GM19397 (cell line): Measurements from ENCODE around the gene KLHDC7B.

Experiments
- ATAC-seq: cut with Tn5 transposase; IDR thresholded peaks from one replicate; pipeline ENCODE4 v1.9.1; 2021; ENCODE audit warnings: mild to moderate bottlenecking, moderate library complexity; ENCODE audit not compliant: unreplicated experiment

Gene KLHDC7B

DNA sequence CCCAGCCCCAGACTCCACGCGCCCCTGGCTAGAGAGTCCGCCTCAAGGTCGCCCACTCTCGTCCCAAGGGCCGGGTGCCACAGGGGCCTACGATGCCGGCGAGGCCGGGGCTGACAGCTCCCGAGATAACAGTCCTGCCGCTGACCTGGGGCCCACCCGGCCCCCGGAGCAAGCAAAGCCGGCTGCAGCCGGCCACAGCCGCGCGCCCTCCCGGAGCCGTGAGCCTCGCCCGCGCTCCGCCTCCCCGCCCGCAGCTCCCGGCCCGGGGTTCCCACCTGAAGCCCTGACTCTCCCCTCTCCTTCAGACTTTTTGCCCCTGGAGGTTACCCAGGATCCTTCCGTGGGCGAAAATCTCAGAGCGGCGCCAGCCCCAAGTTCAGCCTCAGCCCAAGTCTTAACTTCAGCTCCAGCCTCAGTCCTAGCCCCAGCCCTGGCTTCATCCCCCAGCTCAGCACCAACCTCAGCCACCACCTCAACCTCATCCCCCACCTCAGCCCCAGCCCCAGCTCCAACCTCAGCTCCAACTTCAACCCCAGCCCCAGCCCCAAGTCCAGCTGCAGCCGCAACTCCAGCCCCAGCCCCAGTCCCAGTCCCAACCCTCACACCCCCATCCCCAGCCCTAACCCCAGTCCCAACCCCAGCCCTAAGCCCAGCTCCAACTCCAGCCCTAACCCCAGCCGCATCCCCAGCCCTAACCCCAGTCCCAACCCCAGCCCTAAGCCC, 1.7 kb downstream of the KLHDC7B start:
- ATAC-seq: no peak

DNA sequence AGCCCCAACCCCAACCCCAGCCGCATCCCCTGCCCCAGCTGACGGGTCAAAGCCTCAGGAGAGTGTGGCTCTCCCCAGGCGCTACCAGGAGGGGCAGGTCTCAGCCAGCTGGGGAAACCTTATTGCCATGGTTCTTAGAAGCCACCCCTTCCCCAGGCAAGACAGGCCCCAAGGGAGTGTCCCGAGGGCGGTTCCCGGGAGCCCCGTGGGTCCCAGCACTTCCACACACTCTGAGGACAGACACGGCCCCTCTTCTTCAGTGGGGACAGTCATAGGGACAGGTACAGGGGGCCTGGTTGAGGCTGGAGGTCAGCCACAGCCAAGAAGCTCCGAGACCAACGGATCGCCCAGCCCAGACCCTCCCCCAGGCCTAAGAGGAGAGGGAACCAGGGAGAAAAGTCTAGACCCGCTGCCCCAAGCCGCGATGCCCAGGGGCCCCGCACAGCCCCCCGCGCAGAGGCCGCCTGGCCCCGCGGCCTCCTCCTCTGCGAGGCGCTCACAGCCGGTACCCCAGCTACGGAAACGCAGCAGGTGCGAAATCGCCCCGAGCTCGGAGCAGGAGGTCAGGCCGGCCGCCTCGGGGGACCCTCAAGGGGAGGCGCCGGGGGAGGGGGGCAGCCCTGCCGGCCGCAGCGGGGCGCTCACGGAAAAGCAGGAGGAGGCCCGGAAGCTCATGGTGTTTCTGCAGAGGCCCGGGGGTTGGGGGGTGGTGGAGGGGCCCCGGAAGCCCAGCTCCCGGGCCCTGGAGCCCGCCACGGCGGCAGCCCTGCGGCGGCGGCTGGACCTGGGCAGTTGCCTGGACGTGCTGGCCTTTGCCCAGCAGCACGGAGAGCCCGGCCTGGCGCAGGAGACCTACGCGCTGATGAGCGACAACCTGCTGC, 2.6 kb downstream of the KLHDC7B start:
- ATAC-seq: no peak

DNA sequence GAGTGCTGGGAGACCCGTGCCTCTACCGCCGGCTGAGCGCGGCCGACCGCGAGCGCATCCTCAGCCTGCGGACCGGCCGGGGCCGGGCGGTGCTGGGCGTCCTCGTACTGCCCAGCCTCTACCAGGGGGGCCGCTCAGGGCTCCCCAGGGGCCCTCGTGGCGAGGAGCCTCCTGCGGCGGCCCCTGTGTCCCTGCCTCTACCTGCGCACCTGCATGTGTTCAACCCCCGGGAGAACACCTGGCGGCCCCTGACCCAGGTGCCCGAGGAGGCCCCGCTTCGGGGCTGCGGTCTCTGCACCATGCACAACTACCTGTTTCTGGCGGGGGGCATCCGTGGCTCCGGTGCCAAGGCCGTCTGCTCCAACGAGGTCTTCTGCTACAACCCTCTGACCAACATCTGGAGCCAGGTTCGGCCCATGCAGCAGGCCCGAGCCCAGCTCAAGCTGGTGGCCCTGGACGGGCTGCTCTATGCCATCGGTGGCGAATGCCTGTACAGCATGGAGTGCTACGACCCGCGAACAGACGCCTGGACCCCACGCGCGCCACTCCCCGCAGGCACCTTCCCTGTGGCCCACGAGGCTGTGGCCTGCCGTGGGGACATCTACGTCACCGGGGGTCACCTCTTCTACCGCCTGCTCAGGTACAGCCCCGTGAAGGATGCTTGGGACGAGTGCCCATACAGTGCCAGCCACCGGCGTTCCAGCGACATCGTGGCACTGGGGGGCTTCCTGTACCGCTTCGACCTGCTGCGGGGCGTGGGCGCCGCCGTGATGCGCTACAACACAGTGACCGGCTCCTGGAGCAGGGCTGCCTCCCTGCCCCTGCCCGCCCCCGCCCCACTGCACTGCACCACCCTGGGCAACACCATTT, 3.5 kb downstream of the KLHDC7B start:
- ATAC-seq: no peak

DNA sequence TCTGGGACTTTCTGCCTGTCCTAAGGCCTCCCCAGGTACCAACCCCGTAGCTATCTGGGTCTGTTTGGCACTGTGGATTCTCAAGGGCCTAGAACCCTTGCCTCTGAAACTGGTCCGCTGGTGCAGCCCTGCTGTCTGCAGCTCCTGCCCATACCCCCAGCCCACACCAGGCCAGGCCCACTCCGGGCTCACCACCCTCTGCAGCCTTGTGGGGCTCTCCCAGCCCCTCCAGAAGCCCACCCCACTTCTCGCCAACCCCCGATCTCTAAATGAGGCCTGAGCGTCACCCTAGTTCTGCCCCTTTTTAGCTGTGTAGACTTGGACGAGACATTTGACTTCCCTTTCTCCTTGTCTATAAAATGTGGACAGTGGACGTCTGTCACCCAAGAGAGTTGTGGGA, 4.7 kb downstream of the KLHDC7B start:
- ATAC-seq: no peak

DNA sequence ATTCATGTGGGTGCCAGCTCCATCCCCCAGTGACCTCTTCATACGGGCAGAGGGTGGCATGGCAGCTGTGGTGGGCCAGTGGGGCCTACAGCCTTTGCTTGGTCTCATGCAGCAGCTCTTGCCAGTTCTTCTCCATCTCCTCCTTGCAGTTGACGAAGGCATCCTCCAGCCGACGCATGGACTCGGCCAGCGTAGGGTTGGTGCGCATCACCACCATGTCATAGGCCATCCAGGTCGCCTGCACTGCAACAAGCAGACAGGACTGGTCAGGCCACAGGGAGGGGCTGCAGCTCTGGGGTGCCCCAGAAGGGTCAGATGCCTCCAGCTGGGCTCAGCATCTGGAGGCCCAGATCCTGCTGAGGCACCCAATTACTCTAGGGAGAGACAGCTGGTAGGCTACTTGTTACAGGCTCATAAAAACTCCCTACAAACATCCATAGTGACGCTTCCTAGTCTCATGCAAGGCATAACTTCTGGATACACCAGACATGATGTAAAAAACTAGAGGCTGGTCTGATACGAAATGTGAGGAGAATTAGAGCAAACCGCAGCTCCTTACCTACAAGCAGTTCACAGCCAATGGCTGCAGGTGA, 5.6 kb downstream of the KLHDC7B start:
- ATAC-seq: no peak

DNA sequence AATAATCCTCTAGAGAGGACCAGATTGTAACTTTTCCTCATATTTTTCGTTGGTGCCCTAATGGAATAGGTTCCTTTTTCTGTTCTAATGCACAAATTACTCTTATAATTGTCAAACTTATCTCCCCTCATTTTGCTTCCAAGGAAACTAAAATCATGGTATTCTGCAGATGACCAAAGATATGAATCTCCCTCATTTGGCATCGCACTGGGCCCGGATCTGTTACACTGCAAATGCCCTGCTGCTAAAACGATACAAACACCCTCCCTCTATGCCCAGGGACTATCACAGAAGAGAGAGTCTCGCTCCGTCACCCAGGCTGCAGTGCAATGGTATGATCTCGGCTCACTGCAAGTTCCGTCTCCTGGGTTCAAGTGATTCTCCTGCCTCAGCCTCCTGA, 7.6 kb downstream of the KLHDC7B start:
- no peak for ATAC-seq

DNA sequence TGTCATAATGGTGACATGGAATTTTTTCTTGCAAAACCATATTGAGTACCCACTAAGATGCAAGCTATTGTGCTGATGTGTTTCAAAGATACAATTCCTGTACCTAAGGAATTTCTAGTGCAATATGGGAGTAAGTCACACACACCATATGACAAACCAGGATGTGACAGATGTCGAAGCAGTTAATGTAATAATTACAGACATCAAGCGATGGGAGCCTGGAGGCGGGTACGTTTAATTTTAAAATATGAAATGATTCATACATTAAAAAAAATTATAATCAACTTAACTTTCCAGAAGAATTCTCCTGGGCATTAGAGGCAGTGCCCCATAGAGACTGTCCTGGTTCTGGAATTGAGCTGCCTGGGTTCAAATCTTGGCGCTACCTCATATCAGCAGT, 11.0 kb downstream of the KLHDC7B start:
- ATAC-seq: no peak

DNA sequence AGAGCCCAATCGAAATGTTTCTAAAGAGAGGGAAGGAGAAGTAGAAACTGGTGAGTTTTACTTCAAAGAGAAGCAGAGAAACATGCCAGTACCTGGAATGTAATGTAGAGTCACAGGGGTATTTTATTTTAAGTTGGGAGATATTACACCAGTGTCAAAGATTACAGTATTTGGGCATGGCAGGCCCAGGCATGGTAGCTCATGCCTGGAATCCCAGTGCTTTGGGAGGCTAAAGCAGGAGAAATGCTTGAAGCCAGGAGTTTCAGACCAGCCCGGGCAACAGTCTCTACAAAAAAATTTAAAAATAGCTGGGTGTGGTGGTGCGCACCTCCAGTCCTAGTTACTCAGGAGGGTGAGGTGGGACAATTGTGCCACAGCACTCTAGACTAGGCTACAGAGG, 14.3 kb downstream of the KLHDC7B start:
- ATAC-seq: no peak

DNA sequence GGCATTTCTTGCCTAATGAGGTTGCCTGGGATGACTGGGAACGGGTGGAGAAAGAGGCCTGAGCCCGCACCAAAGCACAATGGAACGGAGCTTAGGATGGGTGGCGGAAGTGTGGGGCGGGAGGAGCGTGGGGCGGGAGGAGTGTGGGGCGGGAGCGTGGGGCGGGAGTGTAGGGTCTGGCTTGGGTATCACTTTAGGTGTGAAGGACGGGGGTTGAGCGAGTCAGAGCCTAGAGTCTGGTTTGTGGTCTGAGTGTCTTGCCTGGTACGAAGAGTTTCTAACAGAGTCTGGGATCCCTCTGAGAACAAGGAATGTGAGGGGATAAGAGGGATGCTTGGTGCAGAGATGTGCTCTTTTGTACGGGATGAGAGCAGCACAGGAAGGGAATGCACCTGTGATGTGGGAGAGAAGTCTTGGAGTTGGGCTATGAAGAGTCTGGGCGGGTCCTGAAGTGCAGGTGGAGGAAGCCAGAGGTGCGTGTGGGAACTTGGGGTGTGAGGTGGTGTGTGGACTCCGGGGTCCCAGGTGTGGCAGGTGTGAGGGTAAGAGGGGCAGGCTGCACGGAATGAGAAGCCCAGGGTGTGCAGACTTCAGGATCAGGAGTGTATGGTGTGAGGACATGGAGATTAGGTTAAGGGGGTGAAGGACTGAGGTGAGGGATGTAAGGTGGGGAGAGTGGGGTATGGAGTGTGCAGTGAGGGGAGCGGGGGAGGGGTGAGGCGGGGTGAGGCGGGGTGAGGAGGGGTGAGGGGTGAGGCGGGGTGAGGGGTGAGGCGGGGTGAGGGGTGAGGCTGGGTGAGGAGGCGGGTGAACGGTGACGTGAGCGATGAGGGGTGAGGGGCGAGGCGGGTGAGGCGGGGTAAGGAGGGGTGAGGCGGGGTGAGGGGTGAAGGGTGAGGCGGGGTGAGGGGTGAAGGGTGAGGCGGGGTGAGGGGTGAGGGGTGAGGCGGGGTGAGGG, 16.0 kb downstream of the KLHDC7B start:
- no peak for ATAC-seq

DNA sequence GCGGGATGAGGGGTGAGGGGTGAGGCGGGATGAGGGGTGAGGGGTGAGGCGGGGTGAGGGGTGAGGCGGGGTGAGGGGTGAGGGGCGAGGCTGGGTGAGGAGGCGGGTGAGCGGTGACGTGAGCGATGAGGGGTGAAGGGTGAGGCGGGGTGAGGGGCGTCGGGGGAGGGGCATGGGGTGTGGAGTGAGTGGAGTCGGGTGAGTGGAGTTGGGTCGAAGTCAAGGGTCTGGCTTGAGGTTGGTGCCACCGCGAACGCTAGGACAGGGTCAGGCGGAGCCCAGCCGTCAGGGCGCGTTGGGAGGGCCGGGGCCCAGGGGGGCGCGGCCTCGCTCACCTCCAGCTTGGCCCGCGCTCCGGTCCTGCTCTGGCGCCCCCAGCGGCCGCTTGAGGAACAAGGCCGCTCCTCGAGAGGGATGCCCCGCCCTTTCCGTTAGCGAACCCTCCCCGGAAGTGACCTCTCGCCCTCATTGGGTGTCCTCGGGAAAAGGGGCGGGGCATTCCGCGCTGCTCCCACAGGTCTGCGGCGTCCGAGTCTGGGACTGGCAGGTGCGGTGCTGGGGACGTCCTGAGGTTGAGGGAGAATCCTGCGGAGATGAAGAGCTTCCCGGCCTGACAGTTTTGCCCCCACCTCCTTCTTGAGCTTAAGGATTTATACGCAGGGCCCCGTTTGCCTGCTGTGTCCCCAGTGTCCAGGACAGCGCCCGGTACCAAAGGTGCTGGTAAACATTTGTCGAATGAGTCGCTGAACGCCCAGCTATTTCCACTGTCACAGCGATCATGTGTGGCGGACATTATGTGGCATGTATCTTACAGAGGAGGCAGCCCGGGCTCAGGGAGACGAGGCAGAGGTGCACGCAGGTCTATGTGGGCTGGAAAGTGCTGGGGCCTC, 17.1 kb downstream of the KLHDC7B start, which contains the start of gene SYCE3:
Gene SYCE3 (minus strand): TSS at position 397 of the 890 bp plus-strand sequence. CDS start 6,514 bp downstream, outside the sequence.
- ATAC-seq: peak; percentile 90

DNA sequence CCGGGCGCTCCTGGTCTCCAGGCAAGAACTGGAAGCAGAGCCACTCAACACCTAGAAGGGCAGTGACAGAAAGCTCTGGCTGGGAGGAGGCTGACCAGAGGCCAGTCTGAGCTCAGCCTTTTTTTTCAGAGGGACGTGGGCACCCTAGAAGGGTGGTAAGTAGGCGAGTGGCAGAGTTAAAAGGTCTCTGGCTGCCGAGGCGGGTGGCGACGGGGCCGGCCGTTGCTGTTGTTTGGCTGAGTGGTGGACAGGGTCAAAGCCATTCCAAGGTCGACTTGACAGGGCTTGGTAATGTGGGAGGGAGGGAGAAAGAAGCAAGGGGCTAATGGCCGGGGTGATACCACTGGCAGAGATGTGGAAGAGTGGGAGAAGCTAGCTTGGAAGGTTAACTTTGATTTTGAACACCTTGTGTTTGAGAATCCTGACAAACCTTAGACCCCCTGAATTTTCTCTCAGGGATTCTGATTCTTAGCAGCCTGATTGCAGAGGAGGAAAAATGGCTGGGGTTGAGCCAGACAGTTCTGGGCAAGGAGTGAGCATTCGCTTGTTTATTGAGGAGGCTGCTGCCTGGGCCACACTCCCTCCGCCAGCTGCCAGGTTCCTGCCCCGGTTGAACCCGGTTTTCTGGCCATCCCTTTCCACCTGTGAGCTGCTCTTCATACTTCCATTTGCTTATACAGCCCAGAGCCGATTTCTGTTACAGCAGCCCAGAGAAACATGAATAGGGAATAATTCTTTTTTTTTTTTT, 17.9 kb downstream of the KLHDC7B start:
- no peak for ATAC-seq

DNA sequence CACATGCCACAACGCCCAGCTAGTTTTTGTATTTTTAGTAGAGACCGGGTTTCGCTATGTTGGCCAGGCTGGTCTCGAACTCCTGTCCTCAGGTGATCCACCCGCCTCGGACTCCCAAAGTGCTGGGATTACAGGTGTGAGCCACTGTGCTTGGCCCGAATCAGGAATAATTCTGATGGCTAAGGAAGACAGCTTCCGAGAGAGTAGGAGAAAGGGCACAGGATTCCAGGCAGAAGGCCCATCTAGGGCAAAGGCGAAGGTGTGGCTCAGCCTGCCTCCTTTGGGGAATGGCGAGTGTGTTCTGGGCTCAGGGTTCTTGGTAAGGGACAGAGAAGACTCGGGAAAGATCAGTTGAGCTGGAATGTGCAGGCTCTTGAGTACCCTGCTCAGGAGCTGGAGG, 18.6 kb downstream of the KLHDC7B start:
- no peak for ATAC-seq

DNA sequence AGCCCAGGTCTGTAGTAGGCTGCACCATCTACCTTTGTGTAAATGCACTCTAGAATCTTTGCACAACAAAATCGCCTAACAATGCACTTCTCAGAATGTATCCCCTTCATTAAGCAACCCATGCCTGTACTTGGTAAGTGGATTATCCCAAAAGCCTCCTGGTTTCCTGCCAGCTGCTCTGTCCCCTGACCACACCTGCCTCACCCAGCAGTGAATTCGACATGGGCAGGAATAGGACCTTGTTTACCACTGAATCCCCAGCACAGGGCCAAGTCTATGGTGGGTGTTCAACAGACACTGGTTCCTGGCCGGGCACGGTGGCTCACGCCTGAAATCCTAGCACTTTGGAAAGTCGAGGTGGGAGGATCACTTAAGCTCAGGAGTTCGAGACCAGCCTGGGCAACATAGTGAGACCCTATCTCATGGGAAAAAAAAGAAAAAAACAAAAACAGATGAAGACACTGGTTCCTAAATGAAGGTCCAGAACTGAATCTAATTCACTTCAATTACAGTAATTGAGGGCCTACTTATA, 22.1 kb downstream of the KLHDC7B start:
- ATAC-seq: no peak

DNA sequence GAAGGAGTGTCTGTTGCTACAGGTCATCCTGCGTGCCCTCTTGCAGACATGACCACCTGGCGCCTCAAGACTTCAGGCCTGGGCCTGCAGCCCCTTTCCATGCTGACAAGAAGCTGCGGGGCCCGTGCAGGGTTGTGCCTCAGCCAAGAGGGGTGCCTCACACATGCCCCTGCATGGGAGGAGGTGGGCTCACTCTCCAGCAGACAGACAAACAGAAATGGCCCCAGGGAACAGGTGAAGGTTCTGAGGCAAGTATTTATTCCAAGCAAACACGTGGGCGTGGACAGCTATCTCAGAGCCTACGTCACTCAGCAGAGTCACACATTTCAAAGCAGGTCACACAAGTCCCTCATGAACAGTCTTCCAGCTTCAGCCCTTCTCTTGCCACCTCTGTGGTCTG, 22.9 kb downstream of the KLHDC7B start:
- ATAC-seq: no peak

DNA sequence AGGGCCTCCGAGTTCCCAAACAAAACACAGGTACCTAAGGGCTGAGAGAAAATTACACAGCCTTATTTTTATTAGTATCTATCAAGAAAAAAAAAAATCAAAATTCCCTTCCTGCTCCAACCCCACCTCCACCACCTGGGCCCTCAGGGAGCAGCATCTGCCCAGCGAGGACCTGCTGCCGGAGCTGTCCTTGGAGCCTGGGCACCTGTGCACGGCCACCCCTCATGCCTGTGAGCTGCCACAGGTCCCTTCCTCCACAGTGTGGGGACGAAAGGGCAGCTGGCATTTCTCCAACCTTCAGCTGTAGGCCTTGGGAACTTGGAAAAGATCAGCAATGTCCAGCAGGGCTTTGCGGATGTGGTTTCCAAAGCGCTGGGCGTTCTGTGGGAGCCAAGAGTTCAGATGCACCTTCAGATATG, 23.4 kb downstream of the KLHDC7B start:
- ATAC-seq: no peak

DNA sequence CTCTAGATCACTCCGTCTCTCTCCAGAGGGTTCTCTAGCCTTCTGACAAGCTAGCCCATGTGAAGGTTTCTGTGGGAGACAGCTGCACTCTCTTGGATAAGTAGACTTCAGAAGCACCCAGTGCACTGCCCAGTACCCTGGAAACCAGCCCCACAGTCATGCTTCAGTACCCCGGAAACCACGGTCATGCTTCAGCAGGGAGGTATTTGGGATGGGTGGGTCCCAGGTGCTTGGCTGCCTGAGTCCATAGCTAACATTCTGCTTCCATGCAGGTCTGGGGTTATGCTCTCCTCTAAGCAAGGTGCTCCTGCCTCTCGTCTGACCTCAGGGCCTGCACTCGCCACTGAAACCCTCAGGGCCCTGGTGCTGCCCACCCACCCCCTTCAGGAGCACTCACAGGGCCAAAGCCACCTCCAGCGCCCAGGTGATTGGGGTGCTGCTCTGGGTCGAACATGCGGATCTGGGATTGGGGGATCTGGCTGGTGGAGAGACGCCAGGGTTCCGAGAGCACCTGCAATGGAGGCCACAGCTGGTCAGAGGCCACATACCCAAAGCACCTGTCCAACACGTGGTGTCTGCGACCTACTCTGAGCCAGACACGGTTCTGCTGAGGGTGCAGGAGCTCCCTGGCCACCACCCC, 24.3 kb downstream of the KLHDC7B start:
- ATAC-seq: no peak

DNA sequence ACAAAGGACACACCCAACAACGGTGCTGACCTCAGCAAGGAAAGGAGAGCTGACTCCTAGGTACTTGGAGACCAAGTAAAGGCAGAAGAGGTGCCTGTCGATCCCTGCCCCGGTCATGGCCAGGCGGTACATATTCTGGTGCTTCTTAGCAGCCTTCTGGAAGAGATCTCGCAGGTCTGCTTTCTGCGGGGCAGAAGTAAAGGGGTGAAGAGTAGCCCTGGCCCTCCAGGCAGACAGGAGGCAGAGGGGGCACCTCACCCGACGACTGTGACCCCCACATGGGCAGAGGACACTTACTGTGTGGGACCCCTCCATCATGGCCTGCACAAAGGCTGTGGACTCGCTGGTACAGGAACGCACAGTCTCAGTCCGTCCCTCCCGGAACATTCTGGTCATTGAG, 25.2 kb downstream of the KLHDC7B start:
- ATAC-seq: no peak
